NK-92 (cell line): ENCODE results near the gene KDM2A.
A peak's percentile ranks its signal among the peaks of the same experiment; 100 is the strongest.

Source experiments
- DNase-seq: peaks from one replicate; lab custom pipeline; 2025; ENCODE audit not compliant: unreplicated experiment; lab: John Stamatoyannopoulos, UW

The KDM2A gene

GRCh38 chr11:67118801-67119584 lies at the start of gene KDM2A:
Gene KDM2A, plus strand, starts transcription at chr11:67119263. Its CDS starts 2,054 bp downstream, at chr11:67121317.
- peak; percentile 91 for DNase-seq

GRCh38 chr11:67071420-67072284 lies 47.4 kb upstream of the KDM2A start:
- no peak for DNase-seq

- DNase-seq, result no peak
These were observed 46.8 kb upstream of the KDM2A start for GRCh38 chr11:67072295-67072694.

DNA sequence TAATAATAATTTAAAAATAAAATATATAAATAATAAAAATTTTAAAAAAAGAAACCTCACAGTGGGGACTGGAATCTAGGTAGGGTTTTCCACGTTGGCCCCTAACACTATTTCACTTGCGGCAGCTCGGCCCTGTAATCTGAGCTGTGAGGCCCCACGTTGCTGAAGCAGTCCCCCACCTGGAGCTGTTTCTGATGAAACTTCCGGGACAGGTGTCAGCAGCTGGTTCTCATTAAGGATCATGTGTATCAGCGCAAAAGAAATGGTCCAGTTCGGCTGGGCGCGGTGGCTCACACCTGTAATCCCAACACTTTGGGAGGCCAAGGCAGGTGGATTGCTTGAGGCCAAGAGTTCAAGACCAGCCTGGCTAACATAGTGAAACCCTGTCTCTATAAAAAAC lies 45.2 kb upstream of the KDM2A start:
- DNase-seq, result no peak

DNA sequence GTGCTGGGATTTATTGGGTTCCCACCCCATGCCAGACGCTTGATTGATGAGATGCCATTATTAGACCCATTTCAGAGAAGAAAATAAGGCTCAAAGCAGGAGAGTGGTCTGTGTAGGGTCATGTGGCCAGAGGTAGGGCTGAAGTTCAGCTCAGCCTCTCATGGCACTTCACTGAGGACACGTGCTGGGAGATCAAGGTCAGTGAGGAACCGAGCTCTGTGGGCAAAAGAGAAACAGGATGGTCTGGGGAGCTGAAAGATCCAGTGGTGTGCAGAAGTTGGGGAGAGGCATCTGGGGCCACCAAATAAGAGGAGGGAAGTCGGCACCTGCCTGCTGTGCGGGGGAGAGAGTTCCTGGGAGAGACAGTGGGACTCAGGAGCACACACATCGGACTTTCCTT lies 42.9 kb upstream of the KDM2A start:
- DNase-seq, result no peak

- DNase-seq, result no peak
These were observed 39.9 kb upstream of the KDM2A start for GRCh38 chr11:67079065-67079705.

- DNase-seq, result no peak
These were observed 36.8 kb upstream of the KDM2A start for GRCh38 chr11:67082071-67082791.

- no peak for DNase-seq
These were observed 35.2 kb upstream of the KDM2A start for GRCh38 chr11:67083786-67084366.

DNA sequence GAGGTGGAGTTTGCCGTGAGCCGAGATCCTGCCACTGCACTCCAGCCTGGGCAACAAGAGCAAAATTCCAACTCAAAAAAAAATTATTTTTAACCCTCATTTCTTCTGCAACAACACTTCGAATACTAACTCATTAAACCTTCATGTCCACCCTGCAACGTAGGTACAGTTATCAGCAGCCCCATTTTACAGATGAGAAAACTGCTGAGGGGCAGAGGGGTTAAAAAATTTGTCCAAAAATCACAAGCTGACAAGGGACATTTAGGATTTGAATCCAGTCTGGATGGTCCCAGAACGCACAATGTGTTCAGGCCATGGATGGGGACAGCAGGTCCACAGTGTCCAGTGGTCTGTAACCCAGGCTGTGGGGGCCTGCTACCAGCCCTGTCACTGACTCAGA lies 33.4 kb upstream of the KDM2A start:
- DNase-seq, result no peak

GRCh38 chr11:67090717-67091116 lies 28.3 kb upstream of the KDM2A start:
- DNase-seq, result no peak

- no peak for DNase-seq
These were observed 23.9 kb upstream of the KDM2A start for GRCh38 chr11:67095214-67095507.

DNA sequence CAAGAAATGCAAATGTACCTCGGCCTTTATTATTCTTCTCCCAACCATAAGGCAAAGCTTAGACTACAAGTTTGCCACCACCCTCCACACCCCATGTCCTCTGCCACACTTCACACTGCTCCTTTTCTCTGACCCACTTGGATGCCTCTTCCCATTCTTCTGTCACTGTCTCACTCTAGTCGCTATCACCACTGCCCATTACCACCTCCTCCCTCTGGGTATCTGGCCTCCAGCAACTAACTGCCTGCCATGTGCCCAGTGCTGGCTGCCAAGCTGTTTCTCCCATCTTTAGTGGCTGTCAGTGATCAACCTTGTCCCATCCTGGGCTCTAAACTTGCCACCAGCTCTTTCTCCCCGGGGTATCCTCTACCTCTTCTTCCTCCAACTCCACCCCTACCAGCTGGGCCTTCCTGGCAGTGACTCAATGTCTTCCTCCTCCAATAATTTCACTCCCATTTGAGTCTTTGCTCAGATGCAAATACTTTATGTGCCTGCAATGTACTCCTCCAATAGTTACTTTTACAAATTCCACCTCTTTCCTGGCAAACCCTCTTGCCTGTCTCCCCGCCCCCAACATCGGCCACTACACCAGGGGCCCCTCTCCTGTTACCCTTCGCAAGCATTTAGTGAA lies 20.1 kb upstream of the KDM2A start:
- DNase-seq, result no peak

- DNase-seq, result no peak
These were observed 19.2 kb upstream of the KDM2A start for GRCh38 chr11:67099831-67100324.

DNA sequence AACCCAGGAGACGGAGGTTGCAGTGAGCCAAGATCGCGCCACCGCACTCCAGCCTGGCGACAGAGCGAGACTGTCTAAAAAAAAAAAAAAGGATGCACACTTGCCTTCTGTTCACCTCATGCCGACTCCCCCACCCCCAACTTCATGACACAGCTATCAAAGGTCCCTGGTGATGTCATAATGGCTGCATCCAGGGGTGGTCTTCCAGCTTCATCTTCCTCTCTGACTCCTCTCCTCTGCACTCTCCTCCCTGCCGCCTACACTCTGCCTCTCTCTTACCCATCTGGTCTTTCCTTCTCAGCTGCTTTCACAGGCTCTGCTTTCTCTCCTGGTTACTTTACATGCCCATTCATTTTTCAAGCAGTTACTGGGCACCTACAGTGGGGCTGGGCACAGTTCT lies 16.4 kb upstream of the KDM2A start:
- DNase-seq, result no peak

GRCh38 chr11:67105964-67106363 lies 13.1 kb upstream of the KDM2A start:
- no peak for DNase-seq

GRCh38 chr11:67111261-67111660 lies 7.8 kb upstream of the KDM2A start:
- no peak for DNase-seq

- no peak for DNase-seq
These were observed 5.8 kb upstream of the KDM2A start for GRCh38 chr11:67113231-67113721.

DNA sequence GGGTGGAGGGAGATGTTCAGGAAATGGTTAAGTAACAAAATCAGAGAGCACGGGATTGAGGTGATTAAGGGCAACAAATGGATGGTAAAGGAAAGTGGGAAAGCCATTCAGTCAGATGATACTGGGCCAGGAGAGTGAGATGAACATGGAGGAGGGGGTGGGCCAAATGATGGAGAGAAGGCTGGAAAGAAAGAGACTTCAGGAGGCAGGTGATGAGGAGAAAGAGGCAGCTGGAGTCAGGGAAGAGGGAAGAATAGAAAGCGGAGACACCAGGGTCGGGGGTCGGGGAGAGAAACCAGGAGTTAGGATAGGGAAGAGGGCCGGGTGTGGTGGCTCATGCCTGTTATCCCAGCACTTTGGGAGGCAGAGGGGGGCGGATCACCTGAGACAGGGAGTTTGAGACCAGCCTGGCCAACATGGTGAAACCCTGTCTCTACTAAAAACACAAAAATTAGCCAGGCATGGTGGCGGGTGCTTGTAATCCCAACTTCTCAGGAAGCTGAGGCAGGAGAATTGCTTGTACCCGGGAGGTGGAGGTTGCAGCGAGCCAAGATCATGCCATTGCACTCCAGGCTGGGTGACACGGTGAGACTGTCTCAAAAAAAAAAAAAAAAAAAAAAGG lies 4.7 kb upstream of the KDM2A start:
- DNase-seq, result no peak

- no peak for DNase-seq
These were observed 2.3 kb upstream of the KDM2A start for GRCh38 chr11:67116758-67117105.

GRCh38 chr11:67117176-67117575 lies 1.9 kb upstream of the KDM2A start:
- DNase-seq, result no peak
